GM06990 (cell line): Measurements from ENCODE around the gene PKIG.

Source experiments
- DNase-seq: peaks from one replicate; pipeline ENCODE4 v3.0.0-alpha.2; 2011; ENCODE audit not compliant: insufficient read length; ENCODE audit errors: extremely low read depth
- H3K27me3 ChIP-seq: replicated peaks from 2 replicates; pipeline ENCODE4 v1.6.0; 2011; ENCODE audit warnings: low read length; ENCODE audit not compliant: control insufficient read depth, insufficient read depth
- H3K36me3 ChIP-seq: 2 replicates; pipeline ENCODE4 v1.5.1; 2011; ENCODE audit warnings: low read length; ENCODE audit not compliant: control insufficient read depth, insufficient read depth
- H3K4me3 ChIP-seq: replicated peaks from 2 replicates; pipeline ENCODE4 v1.5.1; 2011; ENCODE audit warnings: low read depth, mild to moderate bottlenecking, control low read depth, low read length
- CTCF ChIP-seq: IDR thresholded peaks from 2 replicates; pipeline ENCODE4 v1.5.1; 2011; ENCODE audit warnings: low read length, control low read depth, mild to moderate bottlenecking, inconsistent platforms; ENCODE audit not compliant: insufficient read depth, poor library complexity, severe bottlenecking

The PKIG gene

GRCh38 chr20:44610313-44610962 is 28.1 kb downstream of the PKIG start:
- H3K36me3 ChIP-seq, result peaks cover 9% of the 10 kb centered on the region
- H3K4me3 ChIP-seq, result no peak overlapping the region
- no peak for TF ChIP-seq CTCF
- DNase-seq, result no peak
- H3K27me3 ChIP-seq, result no peaks in the 10 kb centered on the region

- DNase-seq, result no peak
These were observed 31.2 kb downstream of the PKIG start for GRCh38 chr20:44613575-44613974.

GRCh38 chr20:44614525-44614924 is 32.1 kb downstream of the PKIG start:
- DNase-seq, result no peak
- H3K36me3 ChIP-seq, result peaks cover 32% of the 10 kb centered on the region
- no peak for TF ChIP-seq CTCF
- no peak overlapping the region for H3K4me3 ChIP-seq
- no peaks in the 10 kb centered on the region for H3K27me3 ChIP-seq

More at GRCh38 chr20:44613575-44613974, 31.2 kb downstream of the PKIG start:
- no peak overlapping the region for H3K4me3 ChIP-seq
- H3K27me3 ChIP-seq, result no peaks in the 10 kb centered on the region
- peaks cover 29% of the 10 kb centered on the region for H3K36me3 ChIP-seq
- TF ChIP-seq CTCF, result no peak

- Histone ChIP-seq H3K36me3 (peaks cover 40% of the 10 kb centered on the region), H3K27me3 (no peaks in the 10 kb centered on the region), H3K4me3 (no peak overlapping the region)
- TF ChIP-seq CTCF, result no peak
- no peak for DNase-seq
These were observed 32.9 kb downstream of the PKIG start for GRCh38 chr20:44615169-44615791.

GRCh38 chr20:44615876-44616603 is 33.7 kb downstream of the PKIG start:
- Histone ChIP-seq H3K36me3 (peaks cover 45% of the 10 kb centered on the region), H3K27me3 (no peaks in the 10 kb centered on the region), H3K4me3 (no peak overlapping the region)
- no peak for TF ChIP-seq CTCF
- DNase-seq, result no peak
